GM12891 (cell line): ENCODE results near the gene RHBG.

ENCODE experiments used
- POLR2A ChIP-seq: IDR thresholded peaks from 2 replicates; pipeline ENCODE4 v1.6.1; 2011; ENCODE audit warnings: low read depth, low read length, control low read depth
- POLR2AphosphoS5 ChIP-seq: IDR thresholded peaks from 2 replicates; pipeline ENCODE4 v1.6.1; 2011; ENCODE audit warnings: low read depth, low read length, control low read depth
- TAF1 ChIP-seq: IDR thresholded peaks from 2 replicates; pipeline ENCODE4 v1.6.1; 2011; ENCODE audit warnings: low read depth, low read length, control low read depth

DNA sequence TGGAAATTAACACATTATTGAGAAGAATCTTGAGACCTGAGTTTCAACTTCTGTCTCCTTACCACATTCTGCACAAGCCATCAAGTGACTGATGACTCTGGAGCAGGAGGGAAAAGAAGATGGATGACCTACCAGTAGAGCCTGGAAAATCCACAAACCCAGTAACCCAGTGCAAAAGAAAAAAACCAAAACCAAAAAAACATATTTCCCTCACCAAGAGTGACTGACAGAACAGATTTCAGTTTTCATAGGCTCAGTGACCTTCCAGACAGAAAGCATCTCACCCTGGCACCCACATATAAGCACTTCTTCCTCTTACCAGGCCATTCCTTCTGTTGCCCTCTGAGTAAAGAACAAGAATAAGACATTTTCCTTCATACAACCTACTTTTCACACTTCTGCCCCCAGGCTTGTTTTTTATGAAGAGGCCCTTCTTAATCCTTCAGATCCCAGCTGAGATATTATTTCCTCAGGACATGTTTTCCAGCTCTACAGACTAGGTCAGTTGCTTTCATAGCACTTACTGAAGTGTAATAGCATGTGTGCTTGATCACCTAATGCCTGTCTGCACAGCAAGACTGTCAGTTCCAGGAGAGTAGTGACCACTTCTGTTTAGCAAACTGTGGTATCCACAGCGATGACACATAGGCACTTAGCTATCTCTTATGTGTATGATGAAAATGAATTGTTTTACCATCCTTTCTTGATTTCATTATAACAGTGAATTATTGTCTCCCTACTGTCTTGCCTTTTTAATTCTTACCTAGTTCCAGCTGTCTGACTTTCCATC is 26.6 kb upstream of the RHBG start:
- TF ChIP-seq POLR2A (no peak), POLR2AphosphoS5 (no peak), TAF1 (no peak)
